GM18907 (cell line): ENCODE measurements around the gene EPB41L4B.
"Not testable (repeated sequence)": the region's sequence is repeated elsewhere in the genome, so short reads cannot be mapped to it uniquely, and the experiment has no call there.

Source experiments
- ATAC-seq: cut with Tn5 transposase; IDR thresholded peaks from one replicate; pipeline ENCODE4 v1.9.1; 2021; ENCODE audit warnings: mild to moderate bottlenecking, moderate library complexity; ENCODE audit not compliant: unreplicated experiment

The EPB41L4B gene

DNA sequence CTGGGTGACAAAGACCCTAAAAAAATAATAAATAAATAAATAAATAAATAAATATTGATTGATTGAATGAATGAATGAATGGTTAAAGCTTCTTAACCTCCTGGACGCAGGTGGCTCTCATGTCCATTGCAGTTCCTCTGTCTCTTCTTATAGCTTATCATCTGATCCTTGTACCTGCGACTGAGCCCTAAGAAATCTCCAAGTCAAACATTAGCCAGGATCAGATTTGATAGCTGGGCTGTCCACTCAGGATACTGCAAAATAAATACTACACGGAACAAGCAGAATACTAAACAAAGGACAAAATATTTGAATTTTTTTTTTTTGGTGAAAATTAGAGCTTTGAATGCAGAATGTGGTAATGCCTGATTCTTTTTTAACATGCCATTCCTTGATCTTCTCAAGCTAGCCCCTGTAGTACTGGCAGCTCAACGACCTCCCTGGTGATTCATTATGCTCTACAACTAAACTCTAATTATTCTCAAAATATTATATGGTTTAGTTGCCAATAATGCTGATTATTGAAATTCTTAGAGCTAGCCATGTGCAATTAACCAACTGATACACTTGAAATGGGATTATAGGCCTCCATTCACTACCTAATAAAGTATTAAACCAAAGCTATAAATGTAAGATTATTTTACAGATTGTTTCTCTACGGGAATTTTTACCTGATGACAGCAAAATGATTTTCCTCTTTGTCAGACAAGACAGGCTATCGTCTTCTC, 191.2 kb downstream of the EPB41L4B start:
- ATAC-seq, result no peak

DNA sequence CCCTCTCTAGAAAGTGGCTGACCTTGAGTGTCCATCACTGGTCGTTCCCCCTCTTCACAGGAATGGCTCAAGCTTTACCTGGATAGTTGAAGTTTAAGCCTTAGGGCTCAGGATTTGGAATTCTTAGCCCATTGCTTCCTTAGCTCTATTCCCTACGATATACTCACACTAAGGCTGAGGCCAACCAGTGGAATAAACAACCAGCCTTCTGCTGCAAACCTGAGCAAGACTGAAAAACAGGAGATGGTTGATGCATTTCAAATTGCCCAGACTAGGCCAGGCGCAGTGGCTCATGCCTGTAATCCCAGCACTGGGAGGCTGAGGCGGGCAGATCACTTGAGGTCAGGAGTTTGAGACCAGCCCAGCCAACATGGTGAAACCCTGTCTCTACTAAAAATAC, 194.2 kb downstream of the EPB41L4B start:
- not testable (repeated sequence) for ATAC-seq

DNA sequence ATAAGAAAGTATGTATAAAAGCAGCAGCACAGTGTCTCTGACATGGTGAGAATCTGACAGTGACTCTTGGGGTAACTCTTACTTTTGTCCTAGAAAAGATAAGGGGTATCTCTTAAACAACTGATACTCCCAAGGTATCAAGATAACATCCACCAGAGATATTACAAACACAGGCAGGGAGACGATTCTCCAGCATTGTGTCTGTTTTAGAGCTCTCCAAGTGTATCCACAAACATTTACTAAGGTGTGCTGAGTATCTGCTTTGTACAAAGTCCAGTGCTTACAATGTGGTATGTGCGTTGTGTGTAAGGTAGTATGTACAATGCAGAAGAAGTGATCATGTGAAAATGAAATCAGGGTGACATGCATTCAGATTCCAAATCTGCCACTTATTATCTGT, 196.7 kb downstream of the EPB41L4B start:
- no peak for ATAC-seq

DNA sequence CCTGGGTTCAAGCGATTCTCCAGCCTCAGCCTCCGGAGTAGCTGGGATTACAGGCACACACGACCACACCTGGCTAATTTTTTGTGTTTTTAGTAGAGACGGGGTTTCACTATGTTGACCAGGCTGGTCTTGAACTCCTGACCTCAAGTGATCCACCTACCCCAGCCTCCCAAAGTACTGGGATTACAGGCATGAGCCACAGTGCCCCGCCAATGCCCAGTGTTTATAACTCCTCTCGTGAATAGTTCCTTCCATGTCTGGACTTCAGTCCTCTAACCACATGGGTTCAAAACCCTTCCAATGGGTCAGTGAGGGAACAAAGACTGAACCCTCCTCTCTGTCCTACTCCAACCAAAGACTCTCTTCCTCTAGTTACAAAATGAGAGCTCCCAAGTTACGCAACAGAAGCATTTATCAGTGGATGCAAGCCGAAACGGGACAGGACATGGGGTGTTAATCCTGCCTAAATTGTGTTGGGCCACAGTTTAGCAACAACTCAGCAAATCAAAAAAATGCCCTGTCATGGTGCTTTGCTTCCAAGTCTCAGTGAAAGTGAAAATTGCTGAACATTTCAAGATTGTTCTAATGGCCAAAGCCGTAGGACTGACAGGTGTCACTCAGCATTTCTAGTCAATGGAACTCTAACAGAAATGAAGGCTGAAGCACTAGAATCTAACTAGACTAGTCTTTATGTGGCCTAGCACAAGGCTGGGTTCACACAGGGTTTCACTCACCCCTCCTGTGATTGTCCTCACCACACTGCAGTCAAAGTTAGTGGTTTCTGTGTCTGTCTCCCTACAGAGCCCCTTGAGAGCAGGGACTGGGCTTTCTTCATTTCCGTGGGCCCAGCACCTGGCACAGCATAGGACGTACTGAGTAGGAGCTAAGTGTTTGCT, 197.9 kb downstream of the EPB41L4B start:
- ATAC-seq, result peak; percentile 36
